Spleen (tissue), 11 donors: ENCODE measurements around the gene MYO16. TPM values are rescaled to one million over a fixed set of nuclear protein-coding genes. Genes with fewer than 3 reads are reported as not detected.

Source experiments
- DNase-seq: peaks from one replicate; pipeline ENCODE4 v3.0.0-alpha.2; 2020
- H3K27ac ChIP-seq, 8 donors: fragments of 200-600 bp; sonication (generic) in 7 of 8; 1 replicate in 4 of 8; 2 replicates in 4 of 8; pipeline versions ENCODE4 v1.5.0 to v1.8.0; 2016 to 2021; ENCODE audit warnings: inconsistent platforms in 4 of 8, mild to moderate bottlenecking in 4 of 8, moderate library complexity in 1 of 8
- H3K27me3 ChIP-seq, 7 donors: fragments of 200-600 bp; sonication (generic) in 6 of 7; replicated peaks in 1 of 7; 1 replicate in 4 of 7; 2 replicates in 3 of 7; pipeline versions ENCODE4 v1.5.0 to v1.8.0; 2016 to 2021; ENCODE audit warnings: inconsistent platforms in 3 of 7, mild to moderate bottlenecking in 1 of 7
- H3K36me3 ChIP-seq, 6 donors: fragments of 200-600 bp; sonication (generic) in 5 of 6; 1 replicate in 4 of 6; 2 replicates in 2 of 6; pipeline versions ENCODE4 v1.5.0 to v1.8.0; 2016 to 2021; ENCODE audit warnings: inconsistent platforms in 2 of 6
- H3K4me1 ChIP-seq, 6 donors: fragments of 200-600 bp; sonication (generic) in 5 of 6; 1 replicate in 3 of 6; 2 replicates in 3 of 6; pipeline versions ENCODE4 v1.5.0 to v1.8.0; 2016 to 2021; ENCODE audit warnings: inconsistent platforms in 3 of 6
- H3K4me3 ChIP-seq, 8 donors: fragments of 200-600 bp; sonication (generic) in 7 of 8; 1 replicate in 4 of 8; 2 replicates in 4 of 8; pipeline versions ENCODE4 v1.5.0 to v1.8.0; 2016 to 2021; ENCODE audit warnings: inconsistent platforms in 4 of 8, mild to moderate bottlenecking in 4 of 8, moderate library complexity in 2 of 8
- H3K9me3 ChIP-seq, 8 donors: fragments of 200-600 bp; sonication (generic) in 7 of 8; 1 replicate in 4 of 8; 2 replicates in 4 of 8; pipeline versions ENCODE4 v1.5.0 to v1.8.0; 2016 to 2021; ENCODE audit warnings: inconsistent platforms in 4 of 8
- POLR2A ChIP-seq, 3 donors: fragments of 450-650 bp; IDR thresholded peaks; one replicate each; pipeline ENCODE4 v1.5.1; 2017; ENCODE audit warnings: antibody characterized with exemption in 3 of 3, mild to moderate bottlenecking in 1 of 3
- POLR2AphosphoS5 ChIP-seq, 3 donors: sonication (generic); formaldehyde crosslinking; IDR thresholded peaks; one replicate each; pipeline ENCODE4 v1.5.1; 2017; ENCODE audit warnings: antibody characterized with exemption in 3 of 3
- WGBS, 5 donors: extraction: QIAGEN DNeasy Blood & Tissue Kit in 3 of 5; methylation state at CpG; one replicate each; pipeline versions ENCODE4 v1.1.5 to v1.1.7; 2013 to 2018; 5-methylcytosine and 5-hydroxymethylcytosine counted together
- intact Hi-C: fragments of 100-400 bp; cut with DNase I; formaldehyde crosslinking; loops from one replicate; pipeline ENCODE4 v1.15.0; 2023; ENCODE audit warnings: low total_unique reads
- polyA plus RNA-seq, 3 donors: library from polyadenylated mRNA; stranded (reverse); fragments of 200-250 nt; gene quantifications; one replicate each; pipeline ENCODE4 v1.2.1, GENCODE V29; 2013
- total RNA-seq, 7 donors: library from RNA; depleted of rRNA in 3 of 7; stranded (reverse); fragments of >200 nt in 3 of 7; fragmentation: NEBNext Ultra II Directional in 4 of 7; extraction: Animal tissue kit (Norgen Biotek cat#: 25700) in 4 of 7; gene quantifications; one replicate each; pipeline versions ENCODE4 v1.1.0 to v1.2.1, GENCODE V29; 2016 to 2021
- TF ChIP-seq, protein P1 (sequence below), 11 experiments: fragments of 200-600 bp in 7 of 11; fragments of 450-650 bp in 4 of 11; sonication (generic) in 4 of 11; IDR thresholded peaks in 8 of 11; conservative IDR thresholded peaks in 3 of 11; 1 replicate in 7 of 11; 2 replicates in 4 of 11; pipeline versions ENCODE4 v1.4.0 to v1.8.0; 2016 to 2021; ENCODE audit warnings: antibody characterized with exemption in 11 of 11, inconsistent platforms in 4 of 11, mild to moderate bottlenecking in 1 of 11
- donor health status: healthy with polysubstance abuse.
- donor health status: DM: no; HTN: no; CAD: no; lungs with moderate emphysema.
- donor health status: DM: no; HTN: no; CAD: no.
- donor health status: Bipolar disorder and iron deficiency.
- donor health status: healthy.
- donor health status: DM: no; HTN: no; CAD: no.
- donor health status: DM: yes; HTN: yes; CAD: no.

The MYO16 gene
- total and polyA plus RNA-seq, 10 donors = 0.03 to 0.51 (median 0.26) TPM; not detected in 1

DNA sequence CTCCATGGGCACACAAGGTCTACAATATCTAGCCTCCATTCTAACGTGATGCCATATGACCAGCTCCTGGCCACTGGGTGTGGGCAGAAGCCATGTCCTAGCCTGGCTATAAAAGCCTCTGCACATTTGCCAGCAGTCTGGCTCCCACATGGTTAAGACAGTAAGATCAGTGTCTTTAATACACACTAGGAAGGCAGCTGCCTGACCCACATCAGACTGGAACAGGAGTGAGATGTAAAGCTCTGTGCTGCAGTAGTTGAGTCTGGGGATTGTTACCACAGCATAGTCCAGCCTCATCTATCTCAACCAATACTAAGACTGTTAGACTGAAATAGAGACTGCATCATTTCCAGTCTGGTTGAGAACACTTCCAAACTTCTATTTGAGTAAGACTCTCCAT, 623.9 kb downstream of the MYO16 start:
- H3K36me3 ChIP-seq = no peaks in the 10 kb centered on the region
- H3K4me1 ChIP-seq = no peaks in the 10 kb centered on the region
- no peak for DNase-seq
- intact Hi-C loops = no loop called here
- H3K27me3 ChIP-seq = no peaks in the 10 kb centered on the region
- no peak for TF ChIP-seq POLR2A (IDR thresholded peaks at IDR 0.05)
- no peak for TF ChIP-seq POLR2AphosphoS5 (IDR thresholded peaks at IDR 0.05)
- 72 to 93% (median 88%) methylated on average over 1 of the region's 1 CpG for WGBS, 5 donors
- no peak overlapping the region for H3K27ac ChIP-seq
- no peak overlapping the region for H3K4me3 ChIP-seq
- peaks cover 0 to 11% (median 3%) of the 10 kb centered on the region in 8 donors for H3K9me3 ChIP-seq

DNA sequence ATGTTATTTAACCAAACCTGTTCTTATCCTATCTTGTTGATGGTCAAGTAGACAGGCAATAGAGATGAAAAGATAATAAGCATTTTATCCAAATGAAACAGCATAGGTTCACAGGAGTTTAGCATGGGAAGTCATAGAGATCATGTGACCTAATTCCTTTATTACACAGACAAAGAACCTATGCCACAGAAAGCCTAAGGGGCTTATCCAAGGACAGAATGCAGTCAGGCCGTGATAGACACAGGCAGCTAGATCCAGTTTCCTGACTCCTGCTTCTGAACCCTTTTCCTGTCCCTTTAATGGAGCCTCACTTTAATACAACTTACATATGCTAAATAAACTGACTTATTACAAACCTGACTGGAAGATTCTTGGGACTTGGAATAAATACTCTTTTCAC, 624.9 kb downstream of the MYO16 start:
- Histone ChIP-seq H3K36me3 (no peaks in the 10 kb centered on the region), H3K4me3 (no peak overlapping the region), H3K4me1 (no peaks in the 10 kb centered on the region), H3K27me3 (no peaks in the 10 kb centered on the region), H3K9me3 (peaks cover 0 to 11% (median 3%) of the 10 kb centered on the region in 8 donors), H3K27ac (no peak overlapping the region)
- no peak for DNase-seq
- intact Hi-C loops = no loop called here
- TF ChIP-seq POLR2A (IDR thresholded peaks at IDR 0.05) (no peak), POLR2AphosphoS5 (IDR thresholded peaks at IDR 0.05) (no peak)
- TF ChIP-seq, protein P1, sequence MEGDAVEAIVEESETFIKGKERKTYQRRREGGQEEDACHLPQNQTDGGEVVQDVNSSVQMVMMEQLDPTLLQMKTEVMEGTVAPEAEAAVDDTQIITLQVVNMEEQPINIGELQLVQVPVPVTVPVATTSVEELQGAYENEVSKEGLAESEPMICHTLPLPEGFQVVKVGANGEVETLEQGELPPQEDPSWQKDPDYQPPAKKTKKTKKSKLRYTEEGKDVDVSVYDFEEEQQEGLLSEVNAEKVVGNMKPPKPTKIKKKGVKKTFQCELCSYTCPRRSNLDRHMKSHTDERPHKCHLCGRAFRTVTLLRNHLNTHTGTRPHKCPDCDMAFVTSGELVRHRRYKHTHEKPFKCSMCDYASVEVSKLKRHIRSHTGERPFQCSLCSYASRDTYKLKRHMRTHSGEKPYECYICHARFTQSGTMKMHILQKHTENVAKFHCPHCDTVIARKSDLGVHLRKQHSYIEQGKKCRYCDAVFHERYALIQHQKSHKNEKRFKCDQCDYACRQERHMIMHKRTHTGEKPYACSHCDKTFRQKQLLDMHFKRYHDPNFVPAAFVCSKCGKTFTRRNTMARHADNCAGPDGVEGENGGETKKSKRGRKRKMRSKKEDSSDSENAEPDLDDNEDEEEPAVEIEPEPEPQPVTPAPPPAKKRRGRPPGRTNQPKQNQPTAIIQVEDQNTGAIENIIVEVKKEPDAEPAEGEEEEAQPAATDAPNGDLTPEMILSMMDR (IDR thresholded peaks at IDR 0.05 in 8 of 11, conservative IDR thresholded peaks at IDR 0.05 in 3 of 11) = no peak
- whole genome bisulfite sequencing, 5 donors = 45 to 59% (median 57%) methylated on average over 1 of the region's 1 CpG

DNA sequence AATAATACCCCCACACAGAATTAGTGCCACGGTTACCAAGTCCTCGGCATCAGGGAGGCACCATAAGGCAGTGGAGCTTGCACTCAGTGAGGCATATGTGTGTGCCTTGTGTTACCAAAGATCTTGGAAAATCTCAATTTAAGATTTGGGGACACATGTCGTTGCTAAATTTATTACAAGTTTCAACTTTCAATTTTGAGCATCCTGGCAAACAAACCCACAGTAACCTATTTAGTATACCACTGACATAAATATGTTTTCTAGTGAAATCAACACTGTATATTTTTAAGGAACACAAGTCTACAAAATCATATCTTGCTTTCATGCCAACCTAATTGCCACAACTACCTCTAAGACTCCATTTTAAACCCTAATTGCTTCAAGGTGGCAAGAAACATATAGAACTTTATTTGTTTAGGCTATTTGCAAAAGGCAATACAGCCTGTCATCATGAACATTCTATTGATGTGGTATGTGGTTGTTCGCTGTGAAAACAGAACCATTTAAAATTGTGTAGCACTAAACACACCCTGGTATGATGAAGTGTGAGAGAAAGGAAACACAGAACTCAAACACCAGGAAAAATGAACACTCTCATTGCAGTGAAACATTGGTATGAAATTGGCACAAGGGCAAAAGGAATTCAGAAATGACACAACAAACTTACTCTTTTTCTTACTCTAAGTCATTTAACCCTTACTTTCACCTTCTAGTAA, 625.9 kb downstream of the MYO16 start:
- intact Hi-C loops = no loop called here
- H3K27me3 ChIP-seq = no peaks in the 10 kb centered on the region

DNA sequence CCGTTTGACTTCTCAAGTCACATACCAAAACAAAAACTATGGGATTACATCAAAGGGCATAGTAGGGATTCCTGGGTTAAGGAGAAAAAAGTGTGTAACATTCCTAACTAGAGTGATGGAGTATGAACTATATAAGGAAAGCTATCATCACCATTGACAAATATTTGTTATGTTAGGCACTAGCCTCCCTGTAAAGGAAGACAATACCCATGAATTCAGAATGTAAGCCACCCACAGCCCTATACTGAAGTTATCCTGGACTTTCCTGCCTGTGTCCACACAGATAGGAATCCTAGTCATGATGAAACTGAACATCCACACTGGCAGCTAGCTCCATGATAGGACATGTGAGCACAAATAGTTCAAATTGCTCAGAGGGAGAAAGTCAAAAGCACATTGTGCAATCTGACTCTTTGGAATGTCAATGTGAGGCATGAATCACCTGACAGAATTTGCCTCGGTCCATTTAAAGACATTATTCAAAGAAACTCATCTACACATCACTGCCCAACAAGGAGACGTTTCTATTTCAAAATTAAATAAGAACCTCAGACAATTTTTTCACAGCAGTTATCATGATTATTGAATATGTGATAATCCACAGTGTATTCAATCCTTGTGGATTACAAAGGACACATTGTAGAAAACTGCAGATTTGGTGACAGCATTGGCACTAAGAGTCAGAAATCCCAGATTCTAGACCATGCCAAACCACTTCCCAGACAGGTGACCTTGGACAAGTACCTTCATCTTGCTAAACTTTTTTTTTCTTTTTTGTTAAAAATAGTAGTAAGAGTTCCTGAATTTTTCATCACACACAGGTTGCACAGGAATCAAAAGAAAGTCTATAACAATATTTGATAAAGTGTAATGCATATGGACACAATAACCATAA, 627.7 kb downstream of the MYO16 start:
- no peak overlapping the region for H3K27ac ChIP-seq

More for the DNA sequence above, 625.9 kb downstream of the MYO16 start:
- Histone ChIP-seq H3K4me3 (no peak overlapping the region), H3K27ac (no peak overlapping the region), H3K9me3 (peaks cover 0 to 11% (median 3%) of the 10 kb centered on the region in 8 donors), H3K4me1 (no peaks in the 10 kb centered on the region), H3K36me3 (no peaks in the 10 kb centered on the region)
- 79 to 84% (median 82%) methylated on average over 4 of the region's 4 CpGs for WGBS, 5 donors
- TF ChIP-seq, protein P1 (IDR thresholded peaks at IDR 0.05 in 8 of 11, conservative IDR thresholded peaks at IDR 0.05 in 3 of 11) = no peak
- TF ChIP-seq POLR2A (IDR thresholded peaks at IDR 0.05) = no peak
- TF ChIP-seq POLR2AphosphoS5 (IDR thresholded peaks at IDR 0.05) = no peak
- no peak for DNase-seq

More for the DNA sequence above, 627.7 kb downstream of the MYO16 start:
- DNase-seq = no peak
- H3K36me3 ChIP-seq = no peaks in the 10 kb centered on the region
- no peak for TF ChIP-seq POLR2AphosphoS5 (IDR thresholded peaks at IDR 0.05)
- TF ChIP-seq, protein P1 (IDR thresholded peaks at IDR 0.05 in 8 of 11, conservative IDR thresholded peaks at IDR 0.05 in 3 of 11) = no peak
- no peak for TF ChIP-seq POLR2A (IDR thresholded peaks at IDR 0.05)
- peaks cover 0 to 13% (median 3%) of the 10 kb centered on the region in 8 donors for H3K9me3 ChIP-seq
- 26 to 49% (median 39%) methylated on average over 3 of the region's 3 CpGs for WGBS, 5 donors
- H3K4me3 ChIP-seq = no peak overlapping the region
- H3K4me1 ChIP-seq = no peaks in the 10 kb centered on the region
- no peaks in the 10 kb centered on the region for H3K27me3 ChIP-seq
- intact Hi-C loops = no loop called here
